GM19395 (cell line): ENCODE data around the gene VWC2.
A peak's percentile ranks its signal among the peaks of the same experiment; 100 is the strongest.

Experiments
- ATAC-seq: cut with Tn5 transposase; IDR thresholded peaks from one replicate; pipeline ENCODE4 v1.9.1; 2021; ENCODE audit warnings: mild to moderate bottlenecking, moderate library complexity; ENCODE audit not compliant: unreplicated experiment

The VWC2 gene

DNA sequence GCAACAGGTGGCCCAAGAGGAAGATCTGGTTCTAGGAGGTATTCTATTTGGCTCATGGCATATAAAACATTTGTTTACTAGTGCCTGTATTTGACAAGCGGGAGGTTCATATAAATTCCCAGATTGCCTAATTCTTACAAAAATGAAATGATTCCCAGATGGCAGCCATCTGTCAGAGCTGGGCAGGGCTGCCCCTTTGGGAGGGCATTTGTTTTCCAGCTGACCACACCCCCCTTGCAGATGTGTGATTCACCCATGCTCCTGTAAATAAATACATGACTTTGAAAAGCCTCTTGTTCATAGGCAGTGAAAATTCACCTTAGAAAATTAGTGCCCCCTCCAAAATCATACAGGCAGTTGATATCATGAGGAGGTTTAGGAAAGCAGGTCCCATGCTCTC, 8.6 kb downstream of the VWC2 start:
- ATAC-seq: no peak

GRCh38 chr7:49783446-49783845, 10.0 kb downstream of the VWC2 start:
- no peak for ATAC-seq

GRCh38 chr7:49787980-49788379, 14.5 kb downstream of the VWC2 start:
- no peak for ATAC-seq

- ATAC-seq: no peak
Observed at GRCh38 chr7:49788455-49789059, 15.1 kb downstream of the VWC2 start.

GRCh38 chr7:49789736-49790135, 16.3 kb downstream of the VWC2 start:
- no peak for ATAC-seq

- ATAC-seq: no peak
Observed at GRCh38 chr7:49790209-49790608, 16.8 kb downstream of the VWC2 start.

GRCh38 chr7:49791088-49791741, 17.8 kb downstream of the VWC2 start:
- peak; percentile 86 for ATAC-seq

DNA sequence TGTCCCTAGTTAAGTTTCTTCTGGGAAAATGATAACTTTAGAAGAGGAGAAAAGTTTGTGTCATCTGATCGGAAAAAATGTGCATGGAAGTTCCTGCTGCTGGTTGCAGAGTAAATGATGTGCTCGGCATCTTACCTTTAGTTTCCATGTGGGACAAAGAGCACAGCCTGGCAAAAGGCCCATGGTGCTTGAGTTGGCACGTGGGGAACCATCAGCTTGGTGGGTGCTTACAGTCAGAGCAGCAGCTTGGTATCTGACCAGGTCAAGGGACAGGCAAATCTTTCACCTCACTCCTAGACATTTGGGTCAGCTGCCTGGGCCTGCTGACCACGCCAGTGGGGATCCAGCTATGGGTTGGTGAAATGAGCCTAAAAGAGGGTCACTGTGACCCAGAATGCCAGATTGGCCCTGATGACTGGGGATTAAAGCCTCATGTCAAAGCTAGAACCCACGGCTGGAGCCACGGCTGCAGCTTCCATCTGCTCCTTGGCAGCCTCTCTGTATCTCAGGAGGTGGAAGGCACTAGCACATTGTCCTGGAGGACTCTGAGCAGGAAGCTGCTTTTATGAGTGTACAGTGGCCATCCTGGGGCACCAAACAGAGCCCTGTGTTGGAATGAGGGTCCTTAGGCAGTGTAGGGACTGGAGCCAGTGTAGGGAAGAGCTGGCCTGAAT, 24.7 kb downstream of the VWC2 start:
- no peak for ATAC-seq

GRCh38 chr7:49800031-49800430, 26.6 kb downstream of the VWC2 start:
- no peak for ATAC-seq

GRCh38 chr7:49802600-49802999, 29.2 kb downstream of the VWC2 start:
- ATAC-seq: no peak

- no peak for ATAC-seq
Observed at GRCh38 chr7:49803812-49804211, 30.4 kb downstream of the VWC2 start.

DNA sequence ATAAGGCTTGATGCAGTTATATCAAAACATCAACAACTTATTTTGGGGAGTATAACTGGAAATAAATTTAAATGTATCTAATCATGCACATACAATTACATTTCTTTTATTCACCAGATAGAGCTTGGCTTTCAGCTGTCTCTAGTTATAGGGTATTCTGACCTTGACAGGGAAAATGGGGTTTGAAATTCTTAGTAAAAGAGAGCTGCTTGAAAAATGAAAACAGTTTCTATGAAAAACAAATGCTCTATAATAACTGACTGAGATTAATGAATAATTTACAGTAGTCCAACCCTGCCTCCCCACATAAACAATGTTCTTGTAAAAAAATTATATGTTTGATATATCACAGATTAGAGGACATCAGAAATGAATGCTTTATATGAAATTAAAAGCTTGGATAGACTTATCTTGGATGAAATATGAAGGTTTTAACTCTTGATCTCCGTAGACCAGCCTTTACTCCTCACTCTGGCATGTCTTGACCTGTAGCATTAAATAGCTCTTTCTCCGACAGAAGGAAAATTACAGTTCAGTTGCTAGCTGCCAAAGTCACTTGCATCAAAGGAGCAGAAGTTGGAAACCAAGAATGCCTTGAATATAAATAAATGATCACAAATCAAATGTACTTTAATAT, 32.1 kb downstream of the VWC2 start:
- no peak for ATAC-seq

GRCh38 chr7:49812534-49812933, 39.1 kb downstream of the VWC2 start:
- ATAC-seq: no peak

DNA sequence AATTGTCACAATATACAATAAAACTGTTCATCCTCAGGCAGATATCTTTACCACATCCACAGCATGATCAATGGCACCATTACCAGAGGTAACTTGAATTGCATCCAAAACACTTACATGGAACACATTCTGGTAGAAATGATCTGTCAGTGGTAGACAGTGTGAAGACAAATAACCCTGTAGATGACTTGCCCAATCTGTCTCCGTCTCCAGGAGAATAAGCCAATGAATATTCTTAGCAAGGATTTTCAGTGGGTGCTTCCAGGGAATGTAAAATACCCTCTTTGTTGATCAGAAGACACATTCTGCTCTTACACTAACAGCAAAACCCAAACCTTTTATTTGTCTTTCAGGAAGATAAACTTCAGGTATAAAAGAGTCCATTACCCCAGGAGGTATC, 43.8 kb downstream of the VWC2 start:
- no peak for ATAC-seq

- ATAC-seq: no peak
Observed at GRCh38 chr7:49821181-49821580, 47.7 kb downstream of the VWC2 start.

GRCh38 chr7:49822856-49823255, 49.4 kb downstream of the VWC2 start:
- ATAC-seq: no peak

DNA sequence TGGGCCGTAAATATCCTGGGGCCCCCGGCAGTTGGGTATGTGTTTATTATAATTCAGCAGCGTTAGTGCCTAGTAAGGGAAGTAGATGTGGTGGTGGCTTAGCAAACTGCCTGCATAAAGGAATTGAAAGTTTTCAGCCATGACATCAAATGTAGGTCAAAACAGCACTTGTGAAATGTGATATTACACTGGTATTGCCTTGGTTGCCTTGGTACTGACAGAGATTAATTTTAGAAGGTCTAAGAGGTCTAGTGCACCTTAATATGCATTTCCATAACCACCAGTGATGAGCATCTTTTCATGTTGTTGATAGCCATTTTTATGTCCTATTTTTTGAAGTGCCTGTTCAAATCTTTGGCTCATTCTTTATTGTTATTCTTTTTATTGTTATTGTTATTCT, 50.1 kb downstream of the VWC2 start:
- no peak for ATAC-seq

DNA sequence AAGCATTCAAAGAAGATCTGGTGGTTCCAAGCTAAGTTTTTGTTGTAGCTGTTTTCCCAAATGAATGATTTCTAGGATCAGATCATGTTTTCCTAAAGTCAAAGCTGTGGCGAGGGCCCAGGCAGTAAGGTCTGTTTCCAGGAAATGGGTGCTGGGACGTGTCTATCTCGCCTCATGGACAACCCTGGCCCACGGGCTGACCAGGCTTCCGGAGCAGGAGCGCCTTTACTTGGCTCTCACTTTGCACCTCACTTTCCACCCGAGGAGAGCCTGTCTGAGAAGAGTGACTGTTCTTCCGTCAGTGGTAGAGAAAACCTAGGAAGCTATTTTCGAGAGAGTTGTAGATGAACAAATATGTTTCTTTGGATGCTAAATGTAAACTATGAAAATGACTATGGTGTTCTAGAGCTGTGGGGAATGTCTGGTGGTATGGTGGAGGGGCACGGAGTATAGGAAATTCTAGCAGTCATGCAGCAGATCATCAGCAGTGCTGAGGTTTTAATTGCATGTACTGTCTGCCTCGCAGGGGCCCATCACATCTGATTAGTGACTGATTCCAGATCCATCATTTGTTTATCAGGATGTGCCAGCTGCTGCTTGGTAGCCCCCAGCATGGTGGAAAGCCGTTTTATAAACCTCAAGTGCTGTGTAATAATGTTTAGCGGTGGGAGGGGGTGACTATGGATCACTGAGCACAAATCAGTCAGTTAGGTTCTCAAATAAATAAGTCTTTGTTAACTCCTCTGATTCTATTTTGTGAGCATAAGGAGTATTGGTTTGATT, 66.6 kb downstream of the VWC2 start:
- no peak for ATAC-seq

DNA sequence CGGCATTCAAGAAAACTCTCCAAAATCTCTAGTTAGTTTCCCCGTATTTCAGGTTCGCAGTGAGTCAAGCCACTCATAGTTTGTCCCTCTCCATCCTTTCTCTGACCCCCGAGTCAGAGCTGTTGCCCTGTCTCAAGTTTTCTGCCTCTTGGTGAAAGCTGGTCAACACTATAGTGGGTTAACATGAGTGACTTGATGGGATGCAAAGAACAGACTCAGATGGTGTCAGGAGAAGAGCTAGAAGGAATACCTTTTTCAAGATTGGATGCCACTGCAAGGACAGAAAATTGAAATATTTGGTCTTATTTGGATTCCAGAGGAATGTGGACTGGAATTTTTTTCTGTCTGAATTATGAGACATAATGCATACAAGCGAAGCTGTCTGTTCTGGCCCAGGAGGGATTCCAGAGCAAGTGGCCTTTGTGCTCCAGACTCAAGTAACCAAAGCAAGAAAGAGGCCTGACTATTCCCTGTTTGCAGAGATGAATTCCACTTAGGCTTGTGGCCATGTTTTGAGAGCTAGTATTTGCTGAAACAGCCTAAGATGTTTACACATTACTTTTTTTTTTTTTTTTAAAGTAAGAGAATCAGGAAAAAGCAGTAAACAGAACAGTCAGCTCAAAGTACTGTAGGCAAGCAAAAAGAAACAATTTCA, 67.4 kb downstream of the VWC2 start:
- no peak for ATAC-seq

- no peak for ATAC-seq
Observed at GRCh38 chr7:49845626-49846025, 72.2 kb downstream of the VWC2 start.
